ENCODE measurements around the gene CAPN3. TPM values are rescaled to one million over a fixed set of nuclear protein-coding genes. Genes with fewer than 3 reads are reported as not detected.
"Not testable (repeated sequence)": the region's sequence is repeated elsewhere in the genome, so short reads cannot be mapped to it uniquely, and the experiment has no call there.

Gene CAPN3
- polyA plus RNA-seq (ENCODE audit: insufficient read length in 4 of 4) = 10 to 100 TPM; 20.3 to 29.1 (median 21.8) TPM

DNA sequence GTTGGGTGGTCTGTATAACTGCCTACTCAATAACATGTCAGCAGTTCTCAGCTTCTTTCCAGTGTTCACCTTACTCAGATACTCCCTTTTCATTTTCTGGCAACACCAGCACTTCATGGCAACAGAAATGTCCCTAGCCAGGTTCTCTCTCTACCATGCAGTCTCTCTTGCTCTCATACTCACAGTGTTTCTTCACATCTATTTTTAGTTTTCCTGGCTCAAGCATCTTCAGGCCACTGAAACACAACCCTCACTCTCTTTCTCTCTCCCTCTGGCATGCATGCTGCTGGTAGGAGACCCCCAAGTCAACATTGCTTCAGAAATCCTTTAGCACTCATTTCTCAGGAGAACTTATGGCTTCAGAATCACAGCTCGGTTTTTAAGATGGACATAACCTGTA, at the start of gene CAPN3:
CAPN3 (plus strand) TSS at position 253 of the 400 bp plus-strand sequence. CDS start 305 bp downstream, outside the sequence.
- DNase-seq (ENCODE audit: low read depth in 4 of 4, low spot score in 3 of 4) = no peak

DNA sequence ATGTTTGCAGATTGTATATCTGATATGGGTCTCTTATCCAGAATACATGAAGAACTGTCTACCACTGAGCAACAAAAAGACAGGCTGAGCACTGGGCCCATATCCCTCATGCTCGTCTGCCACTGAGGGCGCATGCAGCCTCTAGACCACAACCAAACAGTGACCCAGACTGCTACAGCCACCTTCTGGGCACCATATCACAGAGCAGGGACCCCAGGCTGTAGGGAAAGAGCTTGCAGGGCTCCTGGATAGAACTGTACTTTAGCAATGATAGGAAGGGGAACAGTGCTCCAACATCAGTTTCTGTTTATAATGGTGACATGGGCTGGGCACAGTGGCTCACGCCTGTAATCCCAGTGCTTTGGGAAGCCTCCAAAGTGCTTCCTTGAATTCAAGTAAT, 45.8 kb upstream of the CAPN3 start:
- no peak for DNase-seq (ENCODE audit: low read depth in 4 of 4, low spot score in 3 of 4)

DNA sequence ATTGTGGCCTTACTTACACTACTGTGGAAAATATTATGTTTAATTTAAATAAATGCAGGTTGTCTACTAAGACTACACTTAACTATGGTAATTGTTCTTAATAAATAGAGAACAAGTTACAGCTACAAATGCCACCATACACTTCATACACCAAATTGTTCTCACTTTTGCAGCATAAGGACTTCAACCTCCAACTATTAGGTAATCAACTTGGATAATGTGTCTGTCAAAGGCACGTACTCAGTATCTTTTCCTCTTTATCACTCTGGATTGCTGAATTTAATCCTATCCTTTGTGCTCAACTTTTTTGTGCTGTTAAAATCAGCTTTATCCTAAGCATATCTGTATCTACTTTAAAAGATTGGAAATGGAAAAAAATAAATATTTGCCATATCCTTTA, 44.5 kb upstream of the CAPN3 start:
- DNase-seq (ENCODE audit: low read depth in 4 of 4, low spot score in 3 of 4) = no peak

DNA sequence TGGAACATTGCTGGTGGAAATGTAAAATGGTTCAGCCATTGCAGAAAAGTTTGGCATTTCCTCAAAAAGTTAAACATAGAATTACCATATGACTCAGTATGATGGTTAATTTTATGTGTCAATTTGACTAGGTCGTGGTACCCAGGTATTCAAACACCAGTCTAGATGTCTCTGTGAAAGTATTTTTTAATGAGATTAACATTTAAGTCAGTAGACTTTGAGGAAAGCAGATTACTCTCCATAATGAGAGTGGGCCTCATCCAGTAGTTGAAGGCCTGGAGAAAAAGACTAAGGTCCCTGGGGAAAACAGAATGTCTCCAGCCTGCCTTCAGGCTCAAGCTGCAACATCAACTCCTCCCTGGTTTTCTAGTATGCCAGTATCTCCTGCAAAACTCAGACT, 43.8 kb upstream of the CAPN3 start:
- no peak for DNase-seq (ENCODE audit: low read depth in 4 of 4, low spot score in 3 of 4)

DNA sequence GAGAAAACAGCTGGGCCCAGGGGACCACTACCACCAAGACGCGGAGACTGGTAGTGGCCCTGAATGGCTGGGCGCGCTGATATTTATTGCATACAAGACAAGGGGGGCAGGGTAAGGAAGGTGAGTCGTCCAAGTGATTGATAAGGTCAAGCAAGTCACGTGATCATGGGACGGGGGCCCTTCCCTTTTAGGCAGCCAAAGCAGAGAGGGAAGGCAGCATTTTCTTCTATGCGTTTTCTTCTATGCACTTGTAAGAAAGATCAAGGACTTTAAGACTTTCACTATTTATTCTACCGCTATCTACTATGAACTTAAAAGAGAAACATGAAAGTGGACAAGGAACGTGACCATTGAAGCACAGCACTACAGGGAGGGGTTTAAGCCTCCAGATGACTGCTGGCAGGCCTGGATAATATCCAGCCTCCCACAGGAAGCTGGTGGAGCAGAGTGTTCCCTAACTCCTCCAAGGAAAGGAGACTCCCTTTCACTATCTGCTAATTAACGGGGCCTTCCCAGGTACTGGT, 43.0 kb upstream of the CAPN3 start:
- not testable (repeated sequence) for DNase-seq (ENCODE audit: low read depth in 4 of 4, low spot score in 3 of 4)

DNA sequence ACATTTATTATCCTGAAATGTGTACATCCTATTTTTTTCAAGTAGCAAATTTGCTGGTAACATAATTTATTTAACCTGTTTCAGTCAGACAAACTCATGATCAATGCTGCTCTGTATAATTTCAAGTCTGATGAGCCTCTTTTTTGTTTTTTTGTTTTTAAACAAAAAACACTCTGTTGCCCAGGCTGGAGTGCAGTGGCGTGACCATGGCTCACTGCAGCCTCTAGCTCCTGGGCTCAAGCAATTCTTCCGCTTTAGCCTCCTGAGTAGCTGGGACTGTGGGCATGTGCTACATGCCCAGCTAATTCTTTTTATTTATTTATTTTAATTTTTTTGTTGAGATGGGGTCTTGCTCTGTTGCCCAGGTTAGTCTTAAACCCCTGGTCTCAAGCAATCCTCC, 40.1 kb upstream of the CAPN3 start:
- DNase-seq (ENCODE audit: low read depth in 4 of 4, low spot score in 3 of 4) = no peak

DNA sequence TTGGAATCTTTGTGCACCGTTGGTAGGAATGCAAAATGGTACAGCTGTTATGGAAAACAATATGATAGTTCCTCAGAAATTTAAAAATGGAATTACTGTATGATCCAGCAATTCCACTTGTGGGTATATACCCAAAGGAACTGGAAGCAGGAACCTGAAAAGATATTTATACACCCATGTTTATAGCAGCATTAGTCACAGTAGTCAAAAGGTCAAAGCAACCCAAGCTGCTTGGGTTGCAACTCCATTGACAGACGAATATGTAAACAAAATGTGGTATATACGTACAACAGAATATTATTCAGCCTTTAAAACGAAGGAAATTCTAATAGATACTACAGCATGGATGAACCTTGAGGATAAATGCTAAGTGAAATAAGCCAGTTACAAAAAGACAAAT, 35.0 kb upstream of the CAPN3 start:
- DNase-seq (ENCODE audit: low read depth in 4 of 4, low spot score in 3 of 4) = no peak

DNA sequence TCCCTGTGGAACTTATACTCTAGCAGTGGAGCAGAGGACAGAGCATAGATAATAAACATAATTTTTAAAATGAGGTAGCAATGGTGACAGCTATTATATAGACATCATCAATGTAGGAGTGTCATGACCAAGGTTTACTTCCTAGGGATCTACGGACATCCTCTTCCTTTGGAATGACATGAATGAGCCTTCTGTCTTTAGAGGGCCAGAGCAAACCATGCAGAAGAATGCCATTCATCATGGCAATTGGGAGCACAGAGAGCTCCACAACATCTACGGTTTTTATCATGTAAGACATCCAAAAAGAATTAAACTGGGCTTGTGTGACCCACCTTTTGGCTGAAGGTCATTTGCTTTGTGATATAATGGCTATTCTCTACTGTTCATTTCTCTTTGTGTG, 30.1 kb upstream of the CAPN3 start:
- no peak for DNase-seq (ENCODE audit: low read depth in 4 of 4, low spot score in 3 of 4)

DNA sequence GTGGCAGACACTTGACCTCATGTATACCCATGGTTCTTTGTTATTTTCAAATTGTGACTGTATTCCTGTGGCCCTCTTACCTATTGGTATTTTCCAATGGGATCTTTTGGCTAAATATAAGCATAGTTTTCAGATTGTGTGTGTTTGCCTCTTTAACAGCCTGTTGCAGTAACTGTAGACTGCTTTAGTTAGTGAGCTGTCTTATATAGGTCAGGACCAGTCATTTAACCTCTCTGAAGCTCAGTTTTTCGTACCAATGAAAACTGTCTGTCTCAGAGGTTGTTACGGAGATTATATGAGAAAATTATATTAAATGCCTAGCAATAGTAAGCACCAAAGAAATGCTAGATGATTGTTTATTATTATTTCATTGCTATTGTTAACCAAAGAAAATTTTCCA, 29.3 kb upstream of the CAPN3 start:
- no peak for DNase-seq (ENCODE audit: low read depth in 4 of 4, low spot score in 3 of 4)

DNA sequence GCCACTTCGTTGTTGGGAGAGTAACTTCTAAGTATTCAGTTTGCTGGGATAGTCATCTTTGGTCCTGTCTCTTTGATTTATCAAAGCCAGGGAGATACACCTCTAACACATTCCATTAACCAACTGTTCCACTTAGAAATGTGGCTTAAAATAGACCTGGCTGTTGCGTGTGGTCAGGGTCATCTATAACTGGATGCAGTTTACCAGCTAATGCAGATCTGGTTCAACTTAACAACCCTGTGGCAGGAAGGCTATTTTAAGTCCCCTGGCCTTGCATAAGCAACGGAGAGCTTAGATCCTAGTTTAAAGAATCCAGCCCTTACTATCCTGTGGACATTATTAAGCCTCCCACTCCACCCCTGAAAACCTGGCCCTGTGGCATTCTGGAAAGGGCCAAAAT, 28.1 kb upstream of the CAPN3 start:
- no peak for DNase-seq (ENCODE audit: low read depth in 4 of 4, low spot score in 3 of 4)

DNA sequence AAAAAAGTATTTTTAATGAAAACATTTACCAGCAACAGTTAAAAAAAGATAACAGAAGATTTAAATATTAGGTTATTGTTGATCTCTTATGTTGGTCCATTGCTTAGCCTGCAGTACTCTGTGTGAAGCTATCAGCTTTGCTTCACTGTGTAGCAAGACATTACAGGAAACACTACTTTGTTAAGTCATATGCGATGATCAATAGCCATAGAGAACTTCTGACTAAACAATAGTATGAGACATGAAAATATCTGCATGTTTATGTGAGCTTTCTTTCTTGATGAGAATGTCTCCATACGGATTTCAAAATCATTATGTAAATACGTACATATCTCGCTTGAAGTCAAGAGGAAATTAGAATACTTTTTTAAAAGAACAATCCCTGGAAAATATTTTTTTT, 27.0 kb upstream of the CAPN3 start:
- no peak for DNase-seq (ENCODE audit: low read depth in 4 of 4, low spot score in 3 of 4)

DNA sequence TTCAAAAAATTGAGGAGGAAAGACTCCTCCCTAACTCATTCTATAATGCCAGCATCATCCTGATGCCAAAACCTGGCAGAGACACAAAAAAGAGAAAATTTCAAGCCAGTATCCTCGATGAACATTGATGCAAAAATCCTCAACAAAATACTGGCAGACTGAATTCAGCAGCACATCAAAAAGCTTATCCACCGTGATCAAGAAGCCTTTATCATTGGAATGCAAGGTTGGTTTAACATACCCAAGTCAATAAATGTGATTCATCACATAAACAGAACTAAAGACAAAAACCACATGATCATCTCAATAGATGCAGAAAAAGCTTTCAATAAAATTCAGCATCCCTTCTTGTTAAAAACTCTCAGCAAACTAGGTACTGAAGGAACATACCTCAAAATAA, 24.2 kb upstream of the CAPN3 start:
- no peak for DNase-seq (ENCODE audit: low read depth in 4 of 4, low spot score in 3 of 4)

DNA sequence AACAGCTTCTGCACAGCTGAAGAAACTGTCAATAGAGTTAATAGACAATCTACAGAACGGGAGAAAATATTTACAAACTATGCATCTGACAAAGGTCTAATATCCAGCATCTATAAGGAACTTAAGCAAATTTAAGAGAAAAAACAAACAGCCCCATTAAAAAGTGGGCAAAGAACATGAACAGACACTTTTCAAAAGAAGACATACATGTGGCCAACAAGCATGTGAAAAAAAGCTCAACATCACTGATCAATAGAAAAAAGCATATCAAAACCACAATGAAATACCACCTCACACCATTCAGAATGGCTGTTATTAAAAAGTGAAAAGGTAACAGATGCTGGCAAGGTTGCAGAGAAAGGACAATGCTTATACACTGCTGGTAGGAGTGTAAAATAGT, 22.7 kb upstream of the CAPN3 start:
- DNase-seq (ENCODE audit: low read depth in 4 of 4, low spot score in 3 of 4) = not testable (repeated sequence)

DNA sequence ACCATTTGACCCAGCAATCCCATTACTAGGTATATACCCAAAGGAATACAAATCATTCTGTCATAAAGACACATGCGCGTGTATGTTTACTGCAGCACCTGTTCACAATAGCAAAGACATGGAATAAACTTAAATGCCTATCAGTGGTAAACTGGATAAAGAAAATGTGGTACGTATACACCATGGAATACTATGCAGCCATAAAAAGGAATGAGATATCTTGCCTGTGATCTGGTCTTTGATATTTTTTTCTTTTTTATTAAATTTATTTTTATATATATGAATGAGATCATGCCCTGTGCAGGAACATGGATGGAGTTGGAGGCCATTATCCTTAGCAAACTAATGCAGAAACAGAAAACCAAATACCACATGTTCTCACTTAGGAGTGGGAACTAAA, 22.2 kb upstream of the CAPN3 start:
- DNase-seq (ENCODE audit: low read depth in 4 of 4, low spot score in 3 of 4) = not testable (repeated sequence)

DNA sequence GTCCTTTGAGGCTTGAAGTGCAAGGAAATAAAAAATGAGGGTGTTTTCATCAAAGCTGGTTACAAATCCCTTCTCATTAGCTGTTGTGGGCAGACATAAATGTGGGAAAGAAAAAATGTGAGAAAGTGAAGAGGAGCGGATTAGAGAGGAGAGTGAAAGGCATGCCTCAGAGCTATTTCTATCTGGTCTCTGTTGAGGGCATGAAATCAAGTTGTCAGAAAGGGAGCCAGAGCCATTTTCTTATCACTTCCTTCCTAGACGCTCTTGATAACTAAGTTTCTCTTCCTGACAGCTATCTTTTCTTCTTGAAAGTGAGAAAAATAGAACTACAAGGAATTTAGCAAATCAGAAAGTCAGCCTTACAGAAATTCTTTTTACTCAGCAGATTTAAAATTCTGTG, 20.8 kb upstream of the CAPN3 start:
- DNase-seq (ENCODE audit: low read depth in 4 of 4, low spot score in 3 of 4) = no peak

DNA sequence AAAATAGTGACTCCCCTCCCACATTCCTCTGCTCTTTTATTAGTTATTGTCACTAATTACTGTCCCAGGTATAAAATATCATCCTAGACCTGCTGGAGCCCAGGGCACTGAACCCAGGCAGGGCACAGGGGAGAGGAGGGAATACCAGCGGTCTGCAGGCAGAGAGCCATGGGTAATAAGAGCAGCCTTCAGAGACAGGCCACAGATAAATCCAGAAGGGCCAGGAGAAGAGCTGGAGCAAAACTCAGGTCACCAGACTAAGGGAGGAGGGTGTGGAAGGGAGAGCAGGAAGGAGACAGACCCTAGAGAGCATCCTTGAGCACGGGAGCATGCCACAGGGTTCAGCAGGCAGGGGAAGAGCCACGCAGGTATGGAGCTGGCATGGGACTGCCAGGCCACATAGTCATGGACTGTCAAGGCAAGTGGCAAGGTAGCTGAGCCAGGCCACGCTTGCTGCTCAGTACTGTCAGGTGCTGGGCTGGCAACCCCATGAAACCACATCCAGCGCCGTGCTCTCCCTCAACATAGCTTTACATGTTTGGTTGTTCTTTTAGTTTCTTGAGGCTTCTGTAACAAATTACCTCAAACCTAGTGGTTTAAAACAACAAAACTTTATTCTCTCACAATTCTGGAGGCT, 15.6 kb upstream of the CAPN3 start:
- DNase-seq (ENCODE audit: low read depth in 4 of 4, low spot score in 3 of 4) = no peak

DNA sequence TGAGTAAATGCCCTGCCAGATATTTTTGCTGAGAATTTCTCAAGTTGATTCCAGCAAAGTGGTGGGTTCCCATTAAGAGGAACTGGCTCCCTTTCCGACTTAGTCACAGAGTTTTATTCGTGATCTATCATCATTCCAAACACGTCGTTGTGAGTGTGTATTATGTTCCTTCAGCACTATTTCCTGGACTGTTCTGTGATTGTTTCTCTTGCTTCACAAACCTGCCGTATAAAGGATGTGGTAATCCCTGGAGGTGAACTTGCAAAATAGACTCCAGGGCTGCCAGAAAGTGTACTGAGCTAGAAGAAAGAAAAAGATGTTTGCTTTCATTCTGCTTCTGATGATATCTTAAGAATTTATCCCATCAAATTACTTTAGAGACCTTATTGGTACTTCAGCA, 14.5 kb upstream of the CAPN3 start:
- DNase-seq (ENCODE audit: low read depth in 4 of 4, low spot score in 3 of 4) = no peak

DNA sequence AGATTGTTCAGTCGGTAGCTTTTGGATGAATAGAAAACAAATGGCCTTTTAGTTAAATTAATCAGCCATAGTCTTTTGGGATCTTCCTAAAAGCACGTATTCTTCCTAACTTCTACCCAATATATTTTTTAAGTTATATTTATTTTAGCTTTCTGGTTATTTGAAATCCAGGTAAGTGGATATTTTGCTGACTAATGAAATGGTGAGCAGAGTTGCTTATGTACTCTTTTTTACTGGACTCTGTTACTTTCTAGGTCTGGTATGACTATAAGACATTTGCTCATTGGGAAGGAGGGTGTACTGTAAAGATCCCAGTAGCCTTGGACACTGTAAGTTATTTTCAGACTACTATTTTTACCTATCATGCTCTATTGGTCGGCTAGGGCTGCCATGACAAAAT, 13.8 kb upstream of the CAPN3 start:
- DNase-seq (ENCODE audit: low read depth in 4 of 4, low spot score in 3 of 4) = no peak

DNA sequence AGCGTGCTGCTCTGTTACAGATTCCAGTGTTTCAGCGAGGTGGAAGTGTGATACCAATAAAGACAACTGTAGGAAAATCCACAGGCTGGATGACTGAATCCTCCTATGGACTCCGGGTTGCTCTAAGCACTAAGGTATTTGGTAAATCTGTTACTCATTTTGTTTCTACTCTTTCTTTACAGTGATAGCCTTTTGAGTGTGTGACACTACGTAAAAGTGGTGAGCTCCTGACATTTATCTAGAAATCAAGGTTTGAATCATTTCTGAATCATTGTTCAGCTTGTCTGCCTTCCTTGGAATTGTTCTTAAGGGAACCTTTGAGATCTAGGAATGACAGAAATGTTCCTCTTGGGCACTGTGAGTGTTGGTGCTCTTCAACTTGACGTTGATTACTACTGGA, 11.2 kb upstream of the CAPN3 start:
- DNase-seq (ENCODE audit: low read depth in 4 of 4, low spot score in 3 of 4) = no peak

DNA sequence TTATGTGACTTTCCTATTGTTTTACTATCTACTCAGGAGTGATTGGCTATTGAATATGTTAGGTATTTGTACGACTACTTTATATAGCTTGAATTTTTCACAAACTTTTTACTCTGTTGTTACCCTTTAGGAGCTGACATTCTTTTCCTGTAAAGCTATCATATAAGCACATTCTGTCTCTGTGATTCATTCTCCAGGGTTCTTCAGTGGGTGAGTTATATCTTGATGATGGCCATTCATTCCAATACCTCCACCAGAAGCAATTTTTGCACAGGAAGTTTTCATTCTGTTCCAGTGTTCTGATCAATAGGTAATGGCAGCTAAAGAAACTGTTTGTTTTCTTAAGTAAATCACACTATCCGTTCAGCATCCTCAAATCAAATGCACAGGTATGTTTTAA, 10.1 kb upstream of the CAPN3 start:
- DNase-seq (ENCODE audit: low read depth in 4 of 4, low spot score in 3 of 4) = no peak

DNA sequence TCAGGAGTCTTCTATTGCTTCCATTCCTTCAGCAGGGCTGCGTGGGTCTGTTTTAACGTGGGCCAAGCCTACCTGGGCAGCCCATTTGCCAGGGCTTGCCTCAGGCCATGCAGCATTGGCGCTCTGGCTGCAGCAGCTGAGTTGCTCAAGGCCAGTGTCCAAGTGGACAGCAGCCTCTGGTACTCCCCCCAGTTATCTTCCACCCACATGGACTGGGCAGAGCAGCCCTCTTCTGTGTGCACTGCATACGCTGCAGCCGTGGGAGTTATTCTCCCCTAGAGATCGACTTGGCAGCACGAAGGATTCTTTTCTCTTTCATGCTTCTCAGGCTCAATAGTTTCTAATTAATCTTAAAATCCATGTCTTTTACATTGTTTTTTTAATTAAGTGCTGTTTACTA, 6.9 kb upstream of the CAPN3 start:
- DNase-seq (ENCODE audit: low read depth in 4 of 4, low spot score in 3 of 4) = no peak

DNA sequence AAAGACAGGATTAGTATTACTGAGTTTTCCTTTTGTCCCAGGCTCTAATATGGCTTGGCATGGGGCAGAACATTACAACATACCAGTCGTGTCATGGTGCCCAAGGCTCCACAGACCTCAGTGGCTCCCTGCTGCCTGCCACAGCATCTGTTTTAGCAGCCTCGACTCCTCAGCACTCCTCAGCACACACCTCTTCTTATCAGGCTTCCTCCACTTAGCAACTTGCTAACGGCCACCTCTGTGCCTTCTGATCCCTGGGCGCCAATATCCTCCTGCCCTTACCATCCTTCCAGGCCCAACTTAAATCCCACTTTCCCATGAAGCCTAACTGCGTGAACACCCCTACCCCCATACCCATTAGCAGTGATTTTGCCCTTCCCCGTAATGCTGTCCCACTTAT, 6.2 kb upstream of the CAPN3 start:
- no peak for DNase-seq (ENCODE audit: low read depth in 4 of 4, low spot score in 3 of 4)

DNA sequence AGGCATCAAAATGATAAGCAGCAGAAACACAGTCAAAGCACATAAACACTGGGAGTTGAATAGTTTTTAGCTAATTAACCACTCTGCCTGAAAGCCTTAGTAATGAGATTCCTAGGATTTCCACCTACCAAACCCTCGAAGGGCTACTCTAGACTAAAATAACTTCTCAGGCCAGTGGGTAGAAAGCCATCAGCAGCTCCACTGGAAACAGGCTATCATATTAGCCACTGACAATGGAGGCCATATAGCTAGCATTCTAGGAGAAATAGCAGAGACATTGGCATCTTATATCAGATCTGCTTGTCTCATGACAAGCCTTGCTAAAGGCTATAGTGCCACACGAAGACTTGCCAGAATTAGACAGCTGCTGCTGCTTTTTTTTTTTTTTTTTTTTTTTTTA, 4.5 kb upstream of the CAPN3 start:
- no peak for DNase-seq (ENCODE audit: low read depth in 4 of 4, low spot score in 3 of 4)

All from right renal pelvis (tissue), 4 donors.